ENCODE measurements around the gene FNDC3B.

GRCh38 chr3:172249039-172249438, 209.7 kb downstream of the FNDC3B start:
- TF ChIP-seq CTCF (IDR thresholded peaks at IDR 0.05) (no peak), POLR2A (IDR thresholded peaks at IDR 0.05) (no peak)
